Memory B cell (primary cell): ENCODE measurements around the gene MAPT.

Experiments
- ATAC-seq: fragments of 150-1000 bp; cut with Tn5 transposase; 2 replicates; pipeline ENCODE4 v1.10.0; 2021; ENCODE audit warnings: low read depth, mild to moderate bottlenecking, moderate library complexity
- DNase-seq, 2 donors: peaks; one replicate each; pipeline ENCODE4 v3.0.0; 2022; ENCODE audit warnings: low spot score in 2 of 2
- H3K27ac Mint-ChIP-seq: one replicate; pipeline ENCODE4 v1.8.0; 2022; ENCODE audit warnings: mild to moderate bottlenecking, moderate library complexity, mixed read lengths
- H3K27me3 Mint-ChIP-seq: one replicate; pipeline ENCODE4 v1.8.0; 2022; ENCODE audit warnings: mixed read lengths
- H3K36me3 Mint-ChIP-seq: one replicate; pipeline ENCODE4 v1.8.0; 2022; ENCODE audit warnings: mild to moderate bottlenecking, mixed read lengths
- H3K4me1 Mint-ChIP-seq: one replicate; pipeline ENCODE4 v1.8.0; 2022; ENCODE audit warnings: mixed read lengths
- H3K4me3 Mint-ChIP-seq: one replicate; pipeline ENCODE4 v1.8.0; 2022; ENCODE audit warnings: mild to moderate bottlenecking, moderate library complexity, mixed read lengths
- H3K9me3 Mint-ChIP-seq: one replicate; pipeline ENCODE4 v1.8.0; 2022; ENCODE audit warnings: mixed read lengths

The MAPT gene

DNA sequence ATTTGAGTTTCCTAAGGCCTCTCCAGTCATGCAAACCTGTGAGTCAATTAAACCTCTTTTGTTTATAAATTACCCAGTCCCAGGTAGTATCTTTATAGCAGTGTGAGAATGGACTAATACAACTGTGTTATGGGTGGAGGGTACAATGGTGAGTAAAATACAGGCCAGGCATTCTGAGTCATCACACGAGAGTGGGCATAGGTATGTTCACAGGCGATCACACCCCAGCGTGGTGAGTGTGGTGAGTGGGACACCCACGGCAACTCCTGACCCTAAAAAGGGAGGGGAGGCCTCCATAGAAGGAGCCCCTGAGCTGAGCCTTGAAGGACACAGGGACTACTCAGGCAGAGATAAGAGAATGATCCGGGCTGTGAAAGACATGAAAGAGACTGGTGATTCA is 22.6 kb upstream of the MAPT start:
- Mint-ChIP-seq H3K9me3 (no peaks in the 10 kb centered on the region), H3K4me3 (no peak overlapping the region), H3K27me3 (peaks cover 9% of the 10 kb centered on the region), H3K36me3 (no peaks in the 10 kb centered on the region), H3K4me1 (peaks cover 2% of the 10 kb centered on the region), H3K27ac (no peak overlapping the region)
- no peak for DNase-seq
- ATAC-seq = no peak

GRCh38 chr17:45873728-45874127 is 20.6 kb upstream of the MAPT start:
- Mint-ChIP-seq H3K27me3 (peaks cover 12% of the 10 kb centered on the region), H3K4me1 (peaks cover 2% of the 10 kb centered on the region), H3K4me3 (no peak overlapping the region), H3K9me3 (peaks cover 5% of the 10 kb centered on the region), H3K36me3 (no peaks in the 10 kb centered on the region), H3K27ac (no peak overlapping the region)
- DNase-seq (no peak), ATAC-seq (no peak)

DNA sequence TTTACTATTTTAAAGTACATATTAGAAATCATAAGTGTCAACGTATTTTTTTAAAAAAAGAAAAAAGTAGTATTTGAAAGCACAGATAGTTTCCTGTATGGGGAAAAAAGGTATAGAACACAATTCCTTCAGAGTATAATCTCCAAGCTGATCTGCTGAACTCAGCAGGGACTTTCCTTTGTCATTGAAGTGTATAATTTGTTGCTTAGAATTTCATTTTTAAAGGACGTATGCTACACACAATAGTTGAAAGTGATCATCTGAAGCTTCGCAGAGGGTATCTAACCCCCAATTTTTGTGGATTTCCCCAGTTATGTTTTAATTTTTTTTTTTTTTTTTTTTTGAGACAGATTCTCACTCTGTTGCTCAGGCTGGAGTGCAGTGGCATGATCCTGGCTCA is 20.2 kb upstream of the MAPT start:
- DNase-seq (no peak), ATAC-seq (no peak)
- H3K27me3 Mint-ChIP-seq = peaks cover 12% of the 10 kb centered on the region
- H3K4me3 Mint-ChIP-seq = no peak overlapping the region
- H3K9me3 Mint-ChIP-seq = peaks cover 5% of the 10 kb centered on the region
- H3K36me3 Mint-ChIP-seq = no peaks in the 10 kb centered on the region
- peaks cover 2% of the 10 kb centered on the region for H3K4me1 Mint-ChIP-seq
- H3K27ac Mint-ChIP-seq = no peak overlapping the region

GRCh38 chr17:45876539-45876938 is 17.8 kb upstream of the MAPT start:
- no peak for DNase-seq
- Mint-ChIP-seq H3K36me3 (no peaks in the 10 kb centered on the region), H3K27ac (no peak overlapping the region), H3K4me1 (peaks cover 2% of the 10 kb centered on the region), H3K9me3 (peaks cover 5% of the 10 kb centered on the region), H3K27me3 (peaks cover 17% of the 10 kb centered on the region), H3K4me3 (no peak overlapping the region)
- ATAC-seq = no peak

DNA sequence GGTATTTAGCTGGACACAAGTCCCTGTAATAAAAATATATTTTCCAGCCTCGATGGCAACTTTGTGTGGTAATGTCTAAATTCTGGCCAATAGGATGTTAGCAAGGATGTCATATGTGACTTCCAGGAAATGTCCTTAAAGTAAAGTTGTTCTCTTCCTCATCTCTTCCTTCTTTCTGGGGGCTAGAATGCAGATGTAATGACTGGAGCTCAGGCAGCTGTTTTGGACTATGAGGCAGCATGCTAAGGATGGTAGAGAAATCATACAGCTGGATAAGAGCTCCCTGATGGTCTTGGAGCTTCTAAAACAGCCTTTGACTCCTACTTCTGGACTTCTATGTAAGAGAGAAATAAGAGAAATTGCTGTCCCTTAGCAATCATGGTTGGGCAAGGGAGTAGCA is 16.9 kb upstream of the MAPT start:
- Mint-ChIP-seq H3K4me1 (peaks cover 2% of the 10 kb centered on the region), H3K36me3 (no peaks in the 10 kb centered on the region), H3K9me3 (peaks cover 5% of the 10 kb centered on the region), H3K4me3 (no peak overlapping the region), H3K27ac (no peak overlapping the region), H3K27me3 (peaks cover 18% of the 10 kb centered on the region)
- DNase-seq = no peak
- ATAC-seq = no peak

DNA sequence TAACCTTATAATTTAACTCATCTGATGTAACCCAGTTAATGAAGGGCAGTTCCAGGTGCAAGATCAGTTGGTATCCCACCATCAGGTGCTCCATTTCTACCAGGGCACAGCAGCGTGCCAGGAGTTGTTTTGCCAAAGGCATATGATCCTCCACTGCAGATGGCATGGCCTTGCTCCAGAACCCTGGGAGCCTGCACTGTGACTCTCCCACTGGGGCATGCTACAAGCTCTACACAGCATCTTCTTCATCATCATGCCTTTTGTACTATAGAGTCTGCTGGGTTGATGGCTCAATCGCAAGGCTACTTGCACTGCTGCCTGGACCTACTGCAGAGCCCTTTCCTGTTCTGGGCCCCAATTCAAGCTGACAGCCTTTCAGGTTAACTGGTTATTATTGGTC is 11.3 kb upstream of the MAPT start:
- no peak for ATAC-seq
- Mint-ChIP-seq H3K9me3 (peaks cover 5% of the 10 kb centered on the region), H3K27me3 (peaks cover 27% of the 10 kb centered on the region), H3K4me1 (no peaks in the 10 kb centered on the region), H3K4me3 (no peak overlapping the region), H3K27ac (no peak overlapping the region), H3K36me3 (peaks cover 4% of the 10 kb centered on the region)
- DNase-seq = no peak

DNA sequence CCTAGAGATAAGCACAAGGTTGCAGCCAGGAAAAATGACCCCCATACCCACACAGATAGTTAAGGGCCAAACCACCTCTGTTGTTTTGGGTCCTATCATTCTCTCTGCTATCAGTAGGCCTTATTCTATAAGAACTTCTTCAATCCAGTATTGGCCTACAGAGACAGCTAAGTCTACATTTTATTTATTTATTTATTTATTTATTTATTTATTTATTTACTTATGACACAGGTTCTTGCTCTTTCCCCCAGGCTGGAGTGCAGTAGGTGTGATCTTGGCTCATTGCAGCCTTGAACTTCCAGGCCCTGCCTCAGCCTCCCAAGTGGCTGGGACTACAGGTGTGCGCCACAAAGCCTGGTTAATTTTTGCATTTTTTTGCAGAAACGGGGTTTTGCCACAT is 7.5 kb upstream of the MAPT start:
- Mint-ChIP-seq H3K27me3 (peaks cover 17% of the 10 kb centered on the region), H3K36me3 (peaks cover 4% of the 10 kb centered on the region), H3K4me3 (no peak overlapping the region), H3K4me1 (no peaks in the 10 kb centered on the region), H3K27ac (no peak overlapping the region), H3K9me3 (peaks cover 5% of the 10 kb centered on the region)
- ATAC-seq (no peak), DNase-seq (no peak)

- Mint-ChIP-seq H3K4me1 (no peaks in the 10 kb centered on the region), H3K27me3 (peaks cover 8% of the 10 kb centered on the region), H3K36me3 (peaks cover 4% of the 10 kb centered on the region), H3K9me3 (peaks cover 5% of the 10 kb centered on the region), H3K4me3 (no peak overlapping the region), H3K27ac (no peak overlapping the region)
- DNase-seq (no peak), ATAC-seq (no peak)
Observed at GRCh38 chr17:45888392-45888791, 6.0 kb upstream of the MAPT start.

DNA sequence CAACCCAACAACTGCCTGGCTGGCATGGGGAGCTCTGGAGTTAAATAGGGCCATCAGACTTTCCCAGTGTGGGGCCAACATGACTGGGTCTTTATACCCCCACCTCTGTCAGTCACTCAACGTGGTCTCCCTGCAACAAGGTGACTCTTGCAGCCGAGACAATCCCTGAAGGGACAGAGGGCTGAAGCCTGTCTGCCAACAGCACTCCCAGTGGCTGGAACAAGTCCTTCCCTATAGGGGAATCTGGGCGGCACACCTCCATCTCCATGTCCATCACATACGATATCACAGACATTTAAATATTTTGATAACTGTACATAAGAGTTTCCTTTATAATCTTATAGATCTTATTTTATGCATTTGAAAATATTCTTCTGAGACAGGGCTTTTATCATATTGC is 4.8 kb upstream of the MAPT start:
- DNase-seq (no peak), ATAC-seq (no peak)
- Mint-ChIP-seq H3K27me3 (peaks cover 2% of the 10 kb centered on the region), H3K36me3 (peaks cover 4% of the 10 kb centered on the region), H3K4me1 (peaks cover 3% of the 10 kb centered on the region), H3K9me3 (peaks cover 4% of the 10 kb centered on the region), H3K27ac (no peak overlapping the region), H3K4me3 (no peak overlapping the region)

- Mint-ChIP-seq H3K27me3 (peaks cover 10% of the 10 kb centered on the region), H3K9me3 (no peaks in the 10 kb centered on the region), H3K4me3 (peak overlapping the region; percentile 87), H3K27ac (no peak overlapping the region), H3K4me1 (peaks cover 7% of the 10 kb centered on the region), H3K36me3 (no peaks in the 10 kb centered on the region)
- DNase-seq = no peak
- no peak for ATAC-seq
Observed at GRCh38 chr17:45893725-45894021, 681 bp upstream of the MAPT start.

GRCh38 chr17:45895304-45895968 is 1.1 kb downstream of the MAPT start:
- DNase-seq = peak in 1 of 2 donors; percentile 40
- peaks cover 7% of the 10 kb centered on the region for H3K4me1 Mint-ChIP-seq
- H3K9me3 Mint-ChIP-seq = no peaks in the 10 kb centered on the region
- H3K4me3 Mint-ChIP-seq = peak overlapping the region; percentile 87
- H3K27ac Mint-ChIP-seq = no peak overlapping the region
- ATAC-seq = peak; percentile 28
- peaks cover 16% of the 10 kb centered on the region for H3K27me3 Mint-ChIP-seq
- no peaks in the 10 kb centered on the region for H3K36me3 Mint-ChIP-seq

- Mint-ChIP-seq H3K27ac (no peak overlapping the region), H3K4me3 (peak overlapping the region; percentile 87), H3K9me3 (no peaks in the 10 kb centered on the region), H3K36me3 (no peaks in the 10 kb centered on the region), H3K4me1 (peaks cover 7% of the 10 kb centered on the region), H3K27me3 (peaks cover 17% of the 10 kb centered on the region)
- ATAC-seq (no peak), DNase-seq (no peak)
Observed at GRCh38 chr17:45895969-45896785, 1.8 kb downstream of the MAPT start.

DNA sequence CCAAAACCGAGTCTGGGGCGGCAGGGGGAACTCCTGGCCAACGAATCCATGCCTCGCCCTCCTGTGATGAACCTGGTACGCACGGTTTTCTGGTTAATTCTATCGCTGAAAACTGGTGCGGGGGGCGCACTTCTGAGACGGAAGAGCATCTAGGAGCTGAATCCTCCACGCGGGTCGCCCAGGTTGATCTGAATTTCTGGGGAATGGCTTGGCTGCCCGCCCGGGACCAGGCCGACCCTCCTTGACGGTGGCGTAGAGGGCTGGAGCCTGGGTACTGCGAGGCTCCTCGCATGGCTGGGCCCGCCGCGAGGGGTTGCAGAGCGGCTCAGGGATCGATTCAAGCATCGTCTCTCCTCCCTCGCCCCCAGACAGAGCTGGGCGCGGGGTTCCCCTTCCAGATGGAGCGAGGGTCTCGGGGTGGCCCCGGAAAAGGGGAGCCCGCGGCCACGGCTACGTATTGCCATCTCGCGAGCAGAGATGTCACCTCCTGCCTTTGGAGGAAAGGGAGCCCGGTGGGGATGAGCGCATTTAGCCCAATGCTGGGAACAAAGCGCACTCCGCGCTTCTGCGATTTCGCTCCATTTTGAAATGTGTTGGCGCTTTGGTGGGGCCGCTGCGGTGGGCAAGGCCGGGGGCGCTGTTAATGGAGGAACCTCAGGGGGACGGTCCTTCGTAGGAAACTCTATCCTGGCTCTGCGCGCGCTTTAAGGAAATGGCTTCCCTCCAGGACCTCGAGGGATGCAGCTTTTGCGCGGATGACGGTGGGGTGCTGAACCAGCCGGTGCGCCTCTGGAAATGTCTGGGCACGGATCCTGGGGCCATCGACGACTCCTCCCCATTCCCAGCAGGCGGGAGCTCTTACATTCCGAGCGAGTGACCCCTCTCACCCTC is 2.7 kb downstream of the MAPT start:
- DNase-seq (no peak), ATAC-seq (no peak)
- Mint-ChIP-seq H3K9me3 (no peaks in the 10 kb centered on the region), H3K4me3 (peak overlapping the region; percentile 17), H3K4me1 (peaks cover 7% of the 10 kb centered on the region), H3K27ac (no peak overlapping the region), H3K27me3 (peaks cover 18% of the 10 kb centered on the region), H3K36me3 (no peaks in the 10 kb centered on the region)

DNA sequence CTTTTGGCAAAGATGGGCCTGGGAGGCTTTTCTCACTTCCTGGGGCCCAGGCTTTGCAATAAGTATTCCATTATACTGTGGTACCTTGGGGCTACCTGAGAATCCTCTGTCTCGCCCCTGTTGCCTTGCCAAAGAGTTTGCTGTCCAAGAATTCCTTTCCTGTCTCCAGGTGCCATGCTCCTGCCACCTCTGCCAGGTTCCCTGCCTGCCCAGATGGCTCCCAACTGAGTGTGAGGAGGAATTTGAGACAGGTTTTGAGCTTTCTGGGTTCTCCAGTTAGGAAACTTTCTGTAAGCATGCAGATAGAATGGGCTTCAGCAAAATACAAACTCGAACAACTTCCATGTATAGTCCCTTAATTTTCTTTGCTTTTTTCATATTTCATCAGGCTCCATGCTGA is 5.8 kb downstream of the MAPT start:
- Mint-ChIP-seq H3K4me1 (peaks cover 4% of the 10 kb centered on the region), H3K4me3 (no peak overlapping the region), H3K27ac (no peak overlapping the region), H3K36me3 (no peaks in the 10 kb centered on the region), H3K27me3 (peaks cover 25% of the 10 kb centered on the region), H3K9me3 (no peaks in the 10 kb centered on the region)
- no peak for ATAC-seq
- no peak for DNase-seq
